ENCODE data around the gene HHATL.

The HHATL gene

DNA sequence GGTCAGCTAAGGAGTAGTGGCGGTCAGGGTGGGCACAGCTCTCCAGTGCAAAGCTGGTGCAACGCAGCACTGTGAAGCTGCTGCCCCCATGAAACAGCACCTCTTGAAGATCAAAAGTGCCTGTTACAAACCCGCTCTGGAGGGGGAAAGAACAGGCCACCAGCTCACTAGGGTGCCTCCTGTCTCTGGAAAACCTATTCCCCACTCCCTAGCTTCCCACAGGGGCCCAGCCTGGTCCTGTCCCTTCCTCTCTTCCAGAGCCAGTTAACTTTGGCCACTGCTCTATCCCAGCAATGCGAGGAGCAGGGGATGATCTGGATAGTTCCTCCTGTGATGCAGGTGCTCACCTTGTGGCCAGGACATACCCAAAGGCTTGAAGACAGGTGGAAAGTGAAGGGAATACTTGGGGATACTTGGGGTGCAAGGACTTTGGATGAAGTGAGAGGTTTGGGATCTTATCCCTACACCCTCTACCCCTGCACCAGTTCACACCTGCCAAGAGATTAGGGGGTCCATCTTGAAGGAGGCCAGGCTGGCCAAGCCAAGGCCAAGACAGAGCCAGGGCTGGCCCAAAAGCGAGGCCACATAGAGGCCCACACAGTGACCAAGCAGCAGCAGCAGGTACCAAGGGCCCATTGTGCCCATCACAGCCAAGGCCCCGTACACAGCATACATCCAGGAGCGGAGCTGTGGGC, 4.2 kb downstream of the HHATL start:
- no peak for DNase-seq (ENCODE audit: low read depth in 2 of 2)

- no peak for DNase-seq (ENCODE audit: low read depth in 2 of 2)
Measured at GRCh38 chr3:42697289-42698051, 5.1 kb downstream of the HHATL start.

- no peak for DNase-seq (ENCODE audit: low read depth in 2 of 2)
Measured at GRCh38 chr3:42696356-42697288, 6.0 kb downstream of the HHATL start.

DNA sequence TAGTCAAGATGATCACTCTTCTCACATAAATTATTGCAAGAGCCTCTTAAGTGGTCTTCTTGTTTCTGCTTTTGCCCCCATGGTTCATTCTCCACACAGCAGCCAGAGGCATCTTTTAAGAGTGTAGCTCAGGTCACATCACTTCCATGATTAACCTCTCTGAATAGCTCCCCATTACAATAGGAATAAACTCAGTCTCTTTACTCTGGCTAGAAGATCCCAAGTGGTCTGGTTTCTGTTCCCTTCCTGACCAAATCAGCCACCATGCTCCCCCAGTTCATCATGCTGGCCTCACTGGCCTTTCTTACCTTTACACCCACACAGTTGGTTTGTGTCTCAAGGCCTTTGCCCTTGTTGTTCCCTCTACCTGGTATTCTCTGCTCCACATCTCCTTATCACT, 8.2 kb downstream of the HHATL start:
- no peak for DNase-seq (ENCODE audit: low read depth in 2 of 2)

GRCh38 chr3:42693530-42693930, 9.1 kb downstream of the HHATL start:
- DNase-seq (ENCODE audit: low read depth in 2 of 2), result no peak

- no peak for DNase-seq (ENCODE audit: low read depth in 2 of 2)
Measured at GRCh38 chr3:42692667-42693529, 9.7 kb downstream of the HHATL start.

GRCh38 chr3:42691816-42692666, 10.6 kb downstream of the HHATL start:
- DNase-seq (ENCODE audit: low read depth in 2 of 2), result no peak

GRCh38 chr3:42690766-42691680, 11.6 kb downstream of the HHATL start:
- DNase-seq (ENCODE audit: low read depth in 2 of 2), result no peak

DNA sequence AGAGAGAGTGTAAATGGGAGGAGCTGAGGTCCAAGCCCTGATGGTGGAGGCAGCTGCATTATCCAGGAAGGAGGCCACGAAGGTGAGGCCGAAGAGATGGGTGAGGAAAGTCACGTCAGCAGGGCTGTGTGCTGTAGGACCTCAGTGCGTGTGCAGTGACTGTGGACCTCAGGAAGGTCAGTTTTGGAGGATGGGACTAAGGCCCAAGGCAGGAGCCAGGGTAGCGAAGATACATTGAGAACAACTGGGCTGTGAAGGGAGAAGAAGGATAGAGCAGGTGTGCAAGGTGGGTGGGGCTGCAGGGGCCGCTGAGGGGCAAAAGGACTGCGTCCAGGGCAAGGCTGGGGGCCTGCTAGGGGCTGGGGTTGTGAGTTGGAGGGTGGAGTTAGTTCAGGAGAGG, 12.4 kb downstream of the HHATL start:
- DNase-seq (ENCODE audit: low read depth in 2 of 2), result no peak

GRCh38 chr3:42689421-42690014, 13.1 kb downstream of the HHATL start:
- DNase-seq (ENCODE audit: low read depth in 2 of 2), result no peak

GRCh38 chr3:42688487-42689420, 13.8 kb downstream of the HHATL start:
- DNase-seq (ENCODE audit: low read depth in 2 of 2), result no peak

- DNase-seq (ENCODE audit: low read depth in 2 of 2), result no peak
Measured at GRCh38 chr3:42688016-42688415, 14.6 kb downstream of the HHATL start.

DNA sequence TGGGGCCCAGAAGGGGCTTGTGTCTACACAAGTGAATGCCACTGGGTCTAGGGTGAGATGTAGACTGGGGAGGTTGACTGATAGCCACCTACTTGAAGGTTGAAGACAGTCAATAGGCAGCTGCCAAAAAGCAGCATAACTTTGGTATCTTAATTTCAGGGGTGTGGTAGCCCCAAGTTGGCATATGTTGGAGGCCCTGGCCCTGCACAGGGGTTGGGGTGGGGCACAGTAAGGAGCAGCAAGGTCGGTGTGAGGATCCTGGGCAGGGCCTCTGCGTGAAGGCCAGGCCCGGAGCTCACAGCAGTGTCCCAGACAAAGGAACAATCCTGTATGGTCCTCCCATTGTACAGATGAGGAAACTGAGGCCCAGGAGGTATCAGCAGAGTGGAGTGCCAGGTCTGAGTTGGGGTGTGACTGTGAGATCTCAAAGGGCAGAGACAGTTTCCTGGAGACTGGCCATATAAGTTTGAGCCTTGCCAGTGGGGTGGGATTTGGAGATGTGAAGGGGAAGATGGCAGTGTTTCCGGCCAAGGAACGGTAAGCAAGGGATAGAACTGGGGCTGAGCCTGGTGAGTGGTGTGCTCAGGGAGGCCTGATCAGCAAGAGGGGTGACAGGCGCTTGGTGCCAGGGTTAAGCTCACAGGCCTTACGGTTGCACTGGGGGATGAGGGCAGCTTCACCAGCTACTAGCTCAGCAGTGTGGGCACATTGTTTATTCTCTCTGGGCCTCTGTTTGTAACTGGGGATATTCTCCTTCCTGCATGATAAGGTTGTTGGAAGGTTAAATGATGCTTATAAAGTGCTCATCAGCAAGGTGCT, 15.6 kb downstream of the HHATL start:
- DNase-seq (ENCODE audit: low read depth in 2 of 2), result no peak

- no peak for DNase-seq (ENCODE audit: low read depth in 2 of 2)
Measured at GRCh38 chr3:42685891-42686820, 16.4 kb downstream of the HHATL start.

DNA sequence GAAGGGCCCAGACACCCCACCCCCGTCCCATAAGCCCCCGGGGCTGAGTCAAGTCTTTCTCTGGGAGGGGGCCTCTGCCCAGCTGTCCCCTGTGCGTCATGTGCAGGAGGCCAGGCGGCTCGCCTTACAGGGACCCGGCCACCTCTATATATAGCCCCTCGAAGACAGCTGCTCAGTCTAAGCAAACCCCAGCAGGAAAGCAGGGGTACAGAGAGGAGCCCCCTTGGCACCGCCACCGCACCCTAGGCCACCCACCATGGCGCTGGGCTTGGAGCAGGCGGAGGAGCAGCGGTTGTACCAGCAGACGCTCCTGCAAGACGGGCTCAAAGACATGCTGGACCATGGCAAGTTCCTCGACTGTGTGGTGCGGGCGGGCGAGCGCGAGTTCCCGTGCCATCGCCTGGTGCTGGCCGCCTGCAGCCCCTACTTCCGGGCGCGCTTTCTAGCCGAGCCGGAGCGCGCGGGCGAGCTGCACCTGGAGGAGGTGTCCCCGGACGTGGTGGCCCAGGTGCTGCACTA, 17.2 kb downstream of the HHATL start, which contains the start of gene KLHL40:
TSS of gene KLHL40 (plus strand) at position 175 of the 519 bp plus-strand sequence. CDS start at position 257, 82 bp downstream.
- DNase-seq (ENCODE audit: low read depth in 2 of 2), result no peak

Measured in stimulated activated CD4-positive, alpha-beta T cell treated with anti-CD3 and anti-CD28 coated beads, Interleukin-12 subunit alpha, Interleukin-12 subunit beta, amount 100 ng/mL, for 24 hours (primary cell).